WI38 (cell line): ENCODE measurements around the gene SLC6A11.

ENCODE experiments used
- H3K4me3 ChIP-seq: 2 replicates; pipeline ENCODE4 v1.5.1; 2011; ENCODE audit warnings: low read depth, mild to moderate bottlenecking, control low read depth, low read length
- CTCF ChIP-seq: IDR thresholded peaks from 2 replicates; pipeline ENCODE4 v1.5.1; 2012; ENCODE audit warnings: low read depth, mild to moderate bottlenecking, control low read depth, low read length

Gene SLC6A11

DNA sequence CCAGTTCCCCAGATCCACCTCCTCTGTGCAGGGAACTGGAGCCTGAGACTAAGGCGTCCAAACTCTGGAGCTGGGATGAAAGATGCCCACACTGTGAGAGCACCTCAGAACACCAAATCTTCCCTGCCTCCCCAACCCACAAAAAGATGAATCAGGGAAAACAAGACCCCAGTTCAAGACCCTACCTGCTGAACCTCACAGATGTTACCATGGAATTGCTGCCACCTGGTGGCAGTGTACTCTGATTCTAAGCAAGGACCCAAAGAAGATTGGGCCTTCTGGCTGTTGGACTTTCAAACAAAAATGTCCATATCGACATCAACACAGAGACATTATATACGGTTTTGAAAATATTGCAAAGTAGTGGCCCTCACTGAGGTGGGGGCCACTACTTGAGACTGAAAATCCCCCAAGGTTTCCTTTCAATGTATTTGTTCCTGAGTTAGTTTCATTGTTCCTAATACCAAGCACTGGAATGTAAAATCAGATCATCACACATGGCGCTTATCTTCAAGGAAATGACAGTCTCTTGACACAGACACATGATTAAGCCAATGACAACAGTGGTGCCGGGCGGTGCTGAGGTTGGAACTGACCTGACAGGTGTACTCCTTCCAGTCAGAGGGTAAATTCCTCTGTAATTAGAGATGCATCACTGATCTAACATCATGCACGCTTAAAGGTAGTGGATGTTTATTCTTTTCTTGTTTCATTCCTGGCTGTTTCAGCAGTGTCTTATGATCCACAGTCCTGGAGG, 67.6 kb downstream of the SLC6A11 start:
- no peak overlapping the region for H3K4me3 ChIP-seq
- peak; percentile 27; the same call in 1 of the 2 replicates for TF ChIP-seq CTCF

GRCh38 chr3:10887015-10887414, 71.0 kb downstream of the SLC6A11 start:
- TF ChIP-seq CTCF, result no peak
- no peak overlapping the region for H3K4me3 ChIP-seq

GRCh38 chr3:10888518-10889090, 72.6 kb downstream of the SLC6A11 start:
- no peak overlapping the region for H3K4me3 ChIP-seq
- no peak for TF ChIP-seq CTCF

- H3K4me3 ChIP-seq, result no peak overlapping the region
- no peak for TF ChIP-seq CTCF
Measured at GRCh38 chr3:10889206-10889960, 73.4 kb downstream of the SLC6A11 start.

DNA sequence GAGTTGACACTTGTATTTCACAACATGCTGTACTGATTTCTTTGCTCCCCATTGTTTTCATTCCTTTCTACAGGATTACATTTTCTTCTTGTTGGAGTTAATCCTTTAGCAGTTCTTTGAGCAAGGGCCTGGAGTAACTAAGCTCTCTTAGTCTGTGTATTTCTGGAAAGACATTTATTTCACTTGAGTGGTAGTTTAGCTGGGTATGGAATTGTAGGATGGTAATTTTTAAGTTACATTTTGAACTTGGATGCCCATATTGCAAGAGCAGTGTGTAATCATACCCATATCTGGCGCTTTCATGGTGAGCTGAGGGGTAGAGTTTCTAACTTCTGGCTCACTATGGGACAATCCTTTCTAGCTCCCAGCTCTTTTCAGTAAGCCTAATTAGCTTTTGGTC, 74.6 kb downstream of the SLC6A11 start:
- no peak overlapping the region for H3K4me3 ChIP-seq
- TF ChIP-seq CTCF, result no peak

DNA sequence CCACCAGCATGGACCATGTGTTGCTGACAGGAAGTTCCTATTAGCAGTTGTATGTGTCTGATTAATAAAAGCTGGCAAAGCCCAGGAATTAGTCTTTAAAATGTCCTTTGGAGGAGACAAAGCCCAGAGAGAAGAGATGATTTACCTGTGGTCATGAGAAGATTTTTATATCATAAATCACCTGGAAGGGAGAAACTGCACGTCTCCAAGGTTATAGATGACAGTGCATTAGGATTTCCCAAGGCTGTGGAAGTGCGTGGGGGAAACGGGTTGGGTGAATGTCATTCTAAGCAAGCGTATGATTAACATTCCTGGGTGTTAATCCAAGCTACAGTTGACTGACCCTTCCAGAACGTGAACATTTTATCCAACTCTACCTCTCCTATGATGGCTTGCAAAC, 76.6 kb downstream of the SLC6A11 start:
- H3K4me3 ChIP-seq, result no peak overlapping the region
- no peak for TF ChIP-seq CTCF

DNA sequence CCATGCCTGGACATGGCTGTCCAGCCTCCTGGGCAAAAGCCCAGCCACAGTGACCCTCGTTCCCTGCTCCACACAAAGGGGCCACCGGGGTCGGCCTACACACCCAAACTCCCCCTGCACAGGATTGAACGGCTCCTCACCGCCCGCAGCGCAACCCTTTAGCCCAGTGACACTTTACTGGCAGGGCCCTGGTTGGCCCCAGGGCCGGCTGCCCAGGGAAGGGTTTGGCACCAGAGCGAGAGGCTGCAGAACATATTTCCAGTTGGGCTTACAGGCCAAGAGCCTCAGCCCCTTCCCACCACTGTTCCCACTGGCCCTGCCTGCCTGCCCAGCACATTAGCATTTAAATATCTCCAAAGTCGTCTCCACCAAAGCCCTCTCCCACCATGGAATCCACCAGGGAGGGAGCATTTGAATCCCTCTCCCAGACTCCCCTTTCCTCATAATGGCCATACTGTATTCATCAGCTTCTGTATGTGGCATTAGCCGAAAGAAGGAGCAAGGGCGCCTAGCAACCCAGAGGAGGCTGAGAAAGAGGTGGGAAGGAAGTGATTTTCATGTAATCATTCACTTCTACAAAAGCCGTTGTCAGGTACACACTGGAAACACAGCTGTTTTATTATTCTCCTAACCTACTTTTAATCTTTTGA, 85.4 kb downstream of the SLC6A11 start:
- TF ChIP-seq CTCF, result no peak
- H3K4me3 ChIP-seq, result no peak overlapping the region
